H9 (cell line): Measurements from ENCODE around the gene POP4. TPM values are rescaled to one million over a fixed set of nuclear protein-coding genes. Genes with fewer than 3 reads are reported as not detected.

Experiments
- DNase-seq: peaks from one replicate; pipeline ENCODE4 v3.0.0-alpha.2; 2017
- H2AFZ ChIP-seq: one replicate; pipeline ENCODE4 v1.6.1; 2013; ENCODE audit warnings: mild to moderate bottlenecking, low read length, control low read depth, moderate library complexity
- H2AK5ac ChIP-seq: 2 replicates; pipeline ENCODE4 v1.6.1; 2013; ENCODE audit warnings: low read length, control low read depth, mixed read lengths; ENCODE audit not compliant: insufficient read length
- H2BK120ac ChIP-seq: one replicate; pipeline ENCODE4 v1.6.1; 2013; ENCODE audit warnings: low read depth, mild to moderate bottlenecking, low read length, control low read depth, inconsistent platforms; ENCODE audit not compliant: poor library complexity, severe bottlenecking
- H2BK12ac ChIP-seq: 2 replicates; pipeline ENCODE4 v1.6.1; 2013; ENCODE audit warnings: low read length, control low read depth, mixed read lengths, low read depth; ENCODE audit not compliant: insufficient read length
- H2BK15ac ChIP-seq: 2 replicates; pipeline ENCODE4 v1.6.1; 2013; ENCODE audit warnings: low read depth, low read length, control low read depth
- H2BK20ac ChIP-seq: one replicate; pipeline ENCODE4 v1.6.1; 2013; ENCODE audit warnings: low read depth, mild to moderate bottlenecking, low read length, control low read depth, inconsistent platforms; ENCODE audit not compliant: poor library complexity, severe bottlenecking
- H2BK5ac ChIP-seq: 2 replicates; pipeline ENCODE4 v1.6.1; 2013; ENCODE audit warnings: low read length, control low read depth, mixed read lengths; ENCODE audit not compliant: insufficient read length
- H3K14ac ChIP-seq: 2 replicates; pipeline ENCODE4 v1.6.1; 2013; ENCODE audit warnings: low read length, control low read depth; ENCODE audit not compliant: insufficient read depth
- H3K18ac ChIP-seq: 2 replicates; pipeline ENCODE4 v1.6.1; 2013; ENCODE audit warnings: low read depth, mild to moderate bottlenecking, mixed read lengths, low read length, control low read depth; ENCODE audit not compliant: insufficient read length
- H3K23ac ChIP-seq: 2 replicates; pipeline ENCODE4 v1.6.1; 2013; ENCODE audit warnings: low read length, control low read depth, mixed read lengths, low read depth; ENCODE audit not compliant: insufficient read length
- H3K23me2 ChIP-seq: 2 replicates; pipeline ENCODE4 v1.6.1; 2013; ENCODE audit warnings: low read depth, mild to moderate bottlenecking, mixed read lengths, low read length, control low read depth; ENCODE audit not compliant: insufficient read length, poor library complexity, severe bottlenecking
- H3K27ac ChIP-seq: 2 replicates; pipeline ENCODE4 v1.5.1; 2013; ENCODE audit warnings: low read length, control low read depth, mixed read lengths, low read depth; ENCODE audit not compliant: insufficient read length
- H3K27me3 ChIP-seq: 2 replicates; pipeline ENCODE4 v1.6.1; 2013; ENCODE audit warnings: low read length, control low read depth, inconsistent platforms; ENCODE audit not compliant: insufficient read depth
- H3K4ac ChIP-seq: 2 replicates; pipeline ENCODE4 v1.6.1; 2013; ENCODE audit warnings: low read depth, mild to moderate bottlenecking, control low read depth, inconsistent platforms, low read length, moderate library complexity
- H3K4me1 ChIP-seq: 2 replicates; pipeline ENCODE4 v1.6.1; 2013; ENCODE audit warnings: low read length, control low read depth, inconsistent platforms; ENCODE audit not compliant: insufficient read depth
- H3K4me2 ChIP-seq: 2 replicates; pipeline ENCODE4 v1.6.1; 2013; ENCODE audit warnings: low read length, control low read depth, mixed read lengths; ENCODE audit not compliant: insufficient read length, insufficient read depth
- H3K56ac ChIP-seq: 2 replicates; pipeline ENCODE4 v1.6.1; 2013; ENCODE audit warnings: low read depth, mild to moderate bottlenecking, mixed read lengths, low read length, control low read depth; ENCODE audit not compliant: insufficient read length
- H3K79me1 ChIP-seq: 2 replicates; pipeline ENCODE4 v1.6.1; 2013; ENCODE audit warnings: low read depth, mild to moderate bottlenecking, moderate library complexity, low read length, control low read depth, inconsistent platforms; ENCODE audit not compliant: insufficient read depth, poor library complexity, severe bottlenecking
- H3K79me2 ChIP-seq: 2 replicates; pipeline ENCODE4 v1.6.1; 2013; ENCODE audit warnings: low read length, control low read depth, inconsistent platforms; ENCODE audit not compliant: insufficient read depth
- H3K9ac ChIP-seq: 2 replicates; pipeline ENCODE4 v1.6.1; 2013; ENCODE audit warnings: low read length, control low read depth, mixed read lengths; ENCODE audit not compliant: insufficient read length; ENCODE audit errors: extremely low read depth
- H3K9me3 ChIP-seq: one replicate; pipeline ENCODE4 v1.6.1; 2013; ENCODE audit warnings: low read depth, low read length, inconsistent platforms; ENCODE audit not compliant: control insufficient read depth
- H3T11ph ChIP-seq: one replicate; pipeline ENCODE4 v1.6.1; 2013; ENCODE audit warnings: mild to moderate bottlenecking, low read length, control low read depth, inconsistent platforms
- H4K20me1 ChIP-seq: one replicate; pipeline ENCODE4 v1.6.1; 2013; ENCODE audit not compliant: control insufficient read depth, insufficient read length, insufficient read depth
- H4K5ac ChIP-seq: 2 replicates; pipeline ENCODE4 v1.6.1; 2013; ENCODE audit warnings: low read depth, mild to moderate bottlenecking, mixed read lengths, low read length, control low read depth; ENCODE audit not compliant: insufficient read length
- H4K8ac ChIP-seq: replicated peaks from 2 replicates; pipeline ENCODE4 v1.6.1; 2013; ENCODE audit warnings: low read length, control low read depth, mixed read lengths, low read depth; ENCODE audit not compliant: insufficient read length
- H4K91ac ChIP-seq: 2 replicates; pipeline ENCODE4 v1.6.1; 2013; ENCODE audit warnings: low read depth, mild to moderate bottlenecking, moderate library complexity, mixed read lengths, low read length, control low read depth; ENCODE audit not compliant: insufficient read length
- H3K27ac Mint-ChIP-seq, 3 experiments: 2 replicates in 2 of 3; 3 replicates in 1 of 3; pipeline ENCODE4 v1.8.0; 2020 to 2021; ENCODE audit warnings: mixed read lengths in 3 of 3, mild to moderate bottlenecking in 1 of 3, moderate library complexity in 1 of 3
- H3K27me3 Mint-ChIP-seq: 2 replicates; pipeline ENCODE4 v1.8.0; 2021; ENCODE audit warnings: low read depth, mild to moderate bottlenecking, moderate library complexity, mixed read lengths
- H3K36me3 Mint-ChIP-seq, 3 experiments: 2 replicates in 2 of 3; 3 replicates in 1 of 3; pipeline ENCODE4 v1.8.0; 2020 to 2021; ENCODE audit warnings: low read depth in 3 of 3, mixed read lengths in 3 of 3; ENCODE audit not compliant: insufficient read depth in 1 of 3
- H3K4me1 Mint-ChIP-seq, 2 experiments: 2 replicates each; pipeline ENCODE4 v1.8.0; 2020; ENCODE audit warnings: mixed read lengths in 2 of 2
- H3K4me3 Mint-ChIP-seq, 2 experiments: 2 replicates in 1 of 2; 3 replicates in 1 of 2; pipeline ENCODE4 v1.8.0; 2020 to 2021; ENCODE audit warnings: mild to moderate bottlenecking in 2 of 2, mixed read lengths in 2 of 2, moderate library complexity in 1 of 2
- H3K9me3 Mint-ChIP-seq, 2 experiments: 2 replicates in 1 of 2; 3 replicates in 1 of 2; pipeline ENCODE4 v1.8.0; 2020; ENCODE audit warnings: mild to moderate bottlenecking in 2 of 2, mixed read lengths in 2 of 2, moderate library complexity in 1 of 2
- CTCF ChIP-seq: fragments of 200-600 bp; sonication (generic); conservative IDR thresholded peaks from 3 replicates; pipeline ENCODE4 v1.8.0; 2021; ENCODE audit warnings: antibody characterized with exemption, mild to moderate bottlenecking
- WGBS: extraction: QIAGEN DNeasy Blood & Tissue Kit; methylation state at CpG from one replicate; pipeline ENCODE4 v1.1.7; 2013; ENCODE audit warnings: missing lambda C conversion rate, low lambda C conversion rate, mixed read lengths; ENCODE audit not compliant: insufficient read length; ENCODE audit errors: extremely low coverage; 5-methylcytosine and 5-hydroxymethylcytosine counted together
- total RNA-seq: library from RNA; stranded (reverse); gene quantifications from 2 replicates; pipeline ENCODE4 v1.2.1, GENCODE V29; 2021

Gene POP4
- total RNA-seq, 1 experiment from 2014 or later = 51.4 TPM

GRCh38 chr19:29606420-29606747 lies 301 bp downstream of the POP4 start:
- DNase-seq = no peak
- H3K27ac ChIP-seq = no peak overlapping the region
- H3K14ac ChIP-seq = no peak overlapping the region
- H3K18ac ChIP-seq = peak overlapping the region; percentile 38
- no peak overlapping the region for H4K91ac ChIP-seq
- no peak overlapping the region for H2BK120ac ChIP-seq
- peaks cover 2% of the 10 kb centered on the region for H3K79me1 ChIP-seq
- no peak overlapping the region for H3K4ac ChIP-seq
- peak overlapping the region; percentile 100 for H3K4me3 Mint-ChIP-seq
- H3K9me3 ChIP-seq = no peaks in the 10 kb centered on the region
- H3K23me2 ChIP-seq = peaks cover 5% of the 10 kb centered on the region
- H2BK12ac ChIP-seq = no peak overlapping the region
- H3T11ph ChIP-seq = no peak overlapping the region
- H3K9me3 Mint-ChIP-seq = peaks cover 0 to 2% of the 10 kb centered on the region in 2 experiments; a peak in 1 of 5 replicates
- no peak overlapping the region for H3K23ac ChIP-seq
- H2AK5ac ChIP-seq = no peak overlapping the region
- H2BK20ac ChIP-seq = no peak overlapping the region
- H3K56ac ChIP-seq = no peak overlapping the region
- no peak for TF ChIP-seq CTCF
- no peaks in the 10 kb centered on the region for H3K4me1 ChIP-seq
- H3K27me3 ChIP-seq = no peaks in the 10 kb centered on the region
- H3K27me3 Mint-ChIP-seq = no peaks in the 10 kb centered on the region; the same call in 1 of the 2 replicates
- H3K36me3 Mint-ChIP-seq = peaks cover 2 to 22% (median 15%) of the 10 kb centered on the region in 3 experiments; a peak in 6 of 7 replicates
- peak overlapping the region; percentile 100; a peak in 5 of 7 replicates for H3K27ac Mint-ChIP-seq
- H2AFZ ChIP-seq = no peak overlapping the region
- no peaks in the 10 kb centered on the region for H3K79me2 ChIP-seq
- no peaks in the 10 kb centered on the region for H4K20me1 ChIP-seq
- H3K9ac ChIP-seq = peak overlapping the region; percentile 60
- H2BK5ac ChIP-seq = no peak overlapping the region
- no peak overlapping the region for H2BK15ac ChIP-seq
- H4K5ac ChIP-seq = no peak overlapping the region
- no peak overlapping the region for H4K8ac ChIP-seq
- H3K4me2 ChIP-seq = peak overlapping the region; percentile 64
- peaks cover 14 to 18% of the 10 kb centered on the region in 2 experiments for H3K4me1 Mint-ChIP-seq
- no CpG with 5 or more reads among the region's 12 CpGs for WGBS
